ENCODE measurements around the gene SCAMP3.

SCAMP3 gene

DNA sequence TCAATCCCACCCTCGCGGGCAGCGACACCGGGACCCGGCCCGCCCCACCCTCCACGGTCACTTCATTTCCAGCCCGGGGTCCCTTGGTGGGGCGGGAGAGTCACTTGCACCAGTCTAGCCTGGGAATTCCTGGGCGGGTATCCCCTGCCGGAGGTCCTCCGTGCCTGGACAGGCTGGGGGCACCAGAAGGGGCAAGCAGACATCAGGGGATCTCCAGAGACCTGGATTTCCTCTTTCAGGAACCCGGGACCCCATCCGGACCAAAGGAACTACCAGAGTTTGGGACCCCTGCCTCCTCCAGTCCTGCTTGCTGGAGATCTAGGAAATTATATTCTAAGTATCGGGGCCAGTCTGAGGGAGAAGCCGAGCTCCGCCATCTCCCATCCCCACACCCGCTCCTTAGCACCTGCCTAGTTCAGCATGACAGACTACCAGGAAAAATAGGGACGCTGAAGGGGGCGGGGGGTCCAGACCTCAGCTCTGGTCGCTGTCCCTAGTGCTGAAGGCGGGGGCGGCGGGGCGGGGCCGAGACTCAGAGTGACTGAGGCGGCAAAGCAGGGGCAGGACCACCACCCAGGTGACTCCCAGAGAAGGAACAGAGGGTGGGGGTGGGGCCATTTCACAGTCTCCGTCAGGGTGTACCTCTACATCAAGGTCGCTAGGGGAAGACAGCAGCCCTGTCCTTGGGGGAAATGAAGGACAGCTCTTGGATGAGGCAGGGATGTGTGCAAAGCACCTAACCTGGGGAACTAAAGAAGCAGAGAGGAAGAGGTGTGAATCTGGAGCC, 15.9 kb upstream of the SCAMP3 start:
- no peaks in the 10 kb centered on the region for H3K36me3 Mint-ChIP-seq (ENCODE audit: insufficient read depth)
- peaks cover 16 to 18% of the 10 kb centered on the region in 2 donors for H3K4me1 Mint-ChIP-seq (ENCODE audit: low read depth in 2 of 2)
- H3K27ac Mint-ChIP-seq: peak overlapping the region in 1 of 2 donors; percentile 1
- DNase-seq (peak; percentile 64 to 69 (median 68)), ATAC-seq (replicated peaks) (peak; percentile 47)
- H3K4me3 Mint-ChIP-seq: peak overlapping the region; percentile 68 to 78
- H3K27me3 Mint-ChIP-seq: no peaks in the 10 kb centered on the region
- no peaks in the 10 kb centered on the region for H3K9me3 Mint-ChIP-seq

DNA sequence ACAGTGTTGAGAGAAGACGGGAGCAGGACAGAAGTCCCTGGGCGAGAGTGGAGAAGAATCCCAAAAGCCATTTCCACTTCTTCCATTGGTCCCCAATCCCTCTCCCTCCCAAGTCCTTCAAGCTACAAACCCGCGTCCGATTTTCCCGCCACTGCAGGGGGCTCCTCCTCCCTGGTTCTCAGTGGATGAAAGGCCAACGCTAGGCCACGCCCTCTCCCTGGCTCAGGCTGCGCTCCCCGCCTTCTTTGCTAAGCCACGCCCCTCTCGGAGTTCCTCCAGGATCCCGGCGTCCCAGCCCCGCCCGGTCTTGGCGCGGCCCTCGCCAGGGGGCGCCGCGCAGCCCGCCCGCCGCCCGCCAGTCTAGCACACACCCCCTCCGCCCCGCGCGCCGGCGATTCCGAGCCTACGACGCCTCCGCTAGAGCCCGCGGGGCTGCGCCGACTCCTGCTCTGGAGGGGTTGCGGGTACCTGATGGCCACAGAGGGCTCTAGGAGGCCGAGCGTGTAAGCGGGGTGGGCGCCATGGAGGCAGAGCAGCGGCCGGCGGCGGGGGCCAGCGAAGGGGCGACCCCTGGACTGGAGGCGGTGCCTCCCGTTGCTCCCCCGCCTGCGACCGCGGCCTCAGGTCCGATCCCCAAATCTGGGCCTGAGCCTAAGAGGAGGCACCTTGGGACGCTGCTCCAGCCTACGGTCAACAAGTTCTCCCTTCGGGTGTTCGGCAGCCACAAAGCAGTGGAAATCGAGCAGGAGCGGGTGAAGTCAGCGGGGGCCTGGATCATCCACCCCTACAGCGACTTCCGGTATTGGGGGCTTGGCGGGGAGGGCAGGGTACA, 15.1 kb upstream of the SCAMP3 start, which contains the start of gene HCN3:
TSS of gene HCN3 (plus strand) at position 394 of the 832 bp plus-strand sequence. CDS start at position 522, 128 bp downstream.
- peak; percentile 77 to 81 (median 81) for DNase-seq
- Mint-ChIP-seq H3K4me3 (peak within 1 kb of the TSS; percentile 68 to 78), H3K36me3 (ENCODE audit: insufficient read depth) (peaks cover 3% of the 10 kb centered on the region), H3K27me3 (no peaks in the 10 kb centered on the region), H3K4me1 (ENCODE audit: low read depth in 2 of 2) (peaks cover 22 to 24% of the 10 kb centered on the region in 2 donors), H3K9me3 (no peaks in the 10 kb centered on the region), H3K27ac (peak within 1 kb of the TSS; percentile 1 to 19)
- peak; percentile 52 for ATAC-seq (replicated peaks)

DNA sequence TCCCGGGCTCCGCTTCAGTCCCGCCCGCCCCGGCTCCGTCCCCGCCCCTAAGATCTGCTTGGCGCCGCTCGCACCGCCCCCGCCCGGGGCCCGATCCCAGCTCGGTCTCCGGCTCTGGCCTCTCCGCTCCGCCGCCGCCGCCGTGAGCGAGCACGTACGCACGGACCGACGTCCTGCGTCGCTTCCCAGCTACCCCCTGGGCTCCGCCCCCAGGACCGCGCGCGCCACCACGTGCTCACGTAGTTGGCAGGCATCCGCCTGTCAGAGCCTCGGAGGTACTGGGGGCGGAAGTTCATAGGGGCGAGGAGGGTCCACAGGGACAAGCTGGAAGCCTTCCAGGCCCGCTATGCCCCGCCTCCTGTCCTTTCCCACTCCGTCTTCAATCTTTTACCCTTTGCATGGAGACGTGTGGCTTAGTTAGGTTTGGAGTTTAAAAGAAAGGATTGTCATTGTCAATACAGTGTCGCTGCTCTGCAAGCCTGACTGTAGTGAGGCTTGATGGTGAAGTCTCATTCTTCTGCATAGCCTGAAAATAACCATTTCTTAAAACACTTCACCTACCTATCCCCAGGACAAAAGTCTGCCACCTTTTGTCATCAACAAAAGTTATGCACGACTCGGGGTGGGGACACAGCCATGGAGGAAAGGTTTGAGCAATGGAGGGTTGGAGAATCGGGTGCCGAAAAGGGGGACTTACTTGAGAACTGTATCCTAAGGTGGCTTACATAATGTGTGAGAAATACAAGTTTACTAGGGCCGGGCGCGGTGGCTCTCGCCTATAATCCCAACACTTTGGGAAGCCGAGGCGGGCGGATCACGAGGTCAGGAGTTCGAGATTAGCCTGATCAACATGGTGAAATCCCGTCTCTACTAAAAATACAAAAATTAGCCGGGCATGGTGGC, 11.4 kb upstream of the SCAMP3 start, which contains the start of gene CLK2:
TSS of gene CLK2 (minus strand) at position 162 of the 903 bp plus-strand sequence. CDS start 2,527 bp downstream, outside the sequence.
- Mint-ChIP-seq H3K27me3 (no peaks in the 10 kb centered on the region), H3K9me3 (no peaks in the 10 kb centered on the region), H3K36me3 (ENCODE audit: insufficient read depth) (peaks cover 36% of the 10 kb centered on the region), H3K4me3 (peak within 1 kb of the TSS; percentile 79 to 83), H3K27ac (peak within 1 kb of the TSS; percentile 87 to 96), H3K4me1 (ENCODE audit: low read depth in 2 of 2) (peaks cover 27 to 33% of the 10 kb centered on the region in 2 donors)
- DNase-seq: peak; percentile 89 to 92 (median 90)
- peak; percentile 87 for ATAC-seq (replicated peaks)

DNA sequence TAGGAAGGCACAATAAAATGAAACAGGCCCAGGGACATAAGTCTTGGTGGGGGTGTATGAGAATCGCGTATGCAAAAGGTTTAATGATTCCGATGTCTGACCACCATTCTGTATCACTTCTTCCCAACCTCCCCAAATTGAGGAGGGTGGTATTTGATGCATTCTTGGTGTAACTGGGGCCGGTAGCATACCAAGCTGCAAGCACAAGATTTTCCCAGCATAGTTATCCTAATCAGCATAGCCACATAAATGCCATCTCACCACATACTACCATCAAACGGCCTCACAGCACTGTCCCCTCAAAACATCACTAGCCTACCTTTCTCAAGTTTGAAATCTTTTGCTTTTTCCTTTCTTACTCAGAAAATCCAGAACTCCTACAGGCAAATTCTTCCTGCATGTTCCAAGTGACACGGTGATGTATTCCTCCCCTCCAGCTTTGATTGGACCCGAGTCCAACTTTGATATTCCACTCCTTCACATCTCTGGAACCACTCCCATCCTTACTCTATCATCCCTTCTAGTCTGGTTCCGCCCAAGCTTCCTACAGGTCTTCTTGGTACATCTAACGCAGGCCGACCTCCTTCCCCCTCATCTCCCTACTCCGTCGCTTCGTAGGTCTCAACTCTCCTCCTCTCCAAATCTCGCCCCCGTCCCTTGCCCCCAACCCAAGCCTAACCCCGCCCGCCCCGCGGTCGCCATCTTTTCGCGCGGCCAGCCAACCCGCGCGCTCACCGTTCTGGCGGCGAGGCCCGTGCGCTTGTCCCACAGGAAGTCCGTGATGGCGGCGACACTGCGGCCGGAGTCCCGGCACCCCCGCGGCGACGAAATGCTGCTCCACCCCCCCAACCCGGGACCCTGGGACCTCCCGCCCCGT, 10.5 kb upstream of the SCAMP3 start:
- Mint-ChIP-seq H3K27me3 (no peaks in the 10 kb centered on the region), H3K27ac (peak overlapping the region; percentile 87 to 96), H3K4me1 (ENCODE audit: low read depth in 2 of 2) (peaks cover 27 to 33% of the 10 kb centered on the region in 2 donors), H3K4me3 (peak overlapping the region; percentile 79 to 83), H3K36me3 (ENCODE audit: insufficient read depth) (peaks cover 45% of the 10 kb centered on the region), H3K9me3 (no peaks in the 10 kb centered on the region)
- ATAC-seq (replicated peaks): peak; percentile 26
- no peak for DNase-seq

DNA sequence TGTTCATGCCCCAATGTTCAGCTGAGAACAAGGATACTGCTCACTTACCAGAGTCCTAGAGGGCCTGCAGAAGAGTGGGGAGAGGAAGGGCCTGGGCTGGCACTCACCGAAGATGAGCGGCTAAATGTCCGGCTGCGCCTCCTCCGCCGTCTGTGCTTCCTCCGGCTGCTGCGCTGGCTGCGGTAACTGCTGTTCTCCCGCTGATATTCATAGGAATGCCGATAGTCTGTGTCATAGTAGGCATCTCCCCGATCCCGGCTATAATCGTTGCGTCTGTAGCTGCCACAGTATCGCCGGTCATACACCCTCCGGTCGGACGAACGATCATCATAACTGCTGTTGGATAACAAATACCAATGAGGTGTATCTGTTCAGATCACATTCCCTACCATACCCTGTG, 7.2 kb upstream of the SCAMP3 start:
- no peak for DNase-seq
- no peak for ATAC-seq (replicated peaks)
- peaks cover 17 to 23% of the 10 kb centered on the region in 2 donors for H3K4me1 Mint-ChIP-seq (ENCODE audit: low read depth in 2 of 2)
- H3K36me3 Mint-ChIP-seq (ENCODE audit: insufficient read depth): peaks cover 57% of the 10 kb centered on the region
- no peak overlapping the region for H3K4me3 Mint-ChIP-seq
- H3K27ac Mint-ChIP-seq: no peak overlapping the region
- no peaks in the 10 kb centered on the region for H3K9me3 Mint-ChIP-seq
- no peaks in the 10 kb centered on the region for H3K27me3 Mint-ChIP-seq

DNA sequence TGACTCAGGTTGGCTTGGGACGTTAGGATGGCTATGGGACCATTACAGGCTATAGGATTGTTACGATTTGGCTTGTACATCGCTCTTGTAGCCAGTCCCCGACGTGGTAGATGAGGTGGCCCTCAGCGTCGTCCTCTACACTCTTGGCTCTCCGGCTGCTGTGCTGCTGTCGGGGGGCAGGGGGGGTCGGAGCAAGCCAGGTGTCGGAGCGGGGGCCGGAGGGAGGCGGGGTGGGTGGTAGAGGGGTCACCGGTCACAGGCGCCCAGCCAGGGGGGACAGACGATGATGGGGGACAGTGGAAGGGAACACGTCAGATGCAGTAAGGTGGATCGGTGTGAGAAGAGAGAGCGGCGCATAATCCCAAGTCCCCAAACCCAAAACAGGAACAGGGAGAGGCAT, 6.5 kb upstream of the SCAMP3 start:
- no peak overlapping the region for H3K4me3 Mint-ChIP-seq
- H3K27ac Mint-ChIP-seq: no peak overlapping the region
- H3K36me3 Mint-ChIP-seq (ENCODE audit: insufficient read depth): peaks cover 61% of the 10 kb centered on the region
- H3K27me3 Mint-ChIP-seq: no peaks in the 10 kb centered on the region
- ATAC-seq (replicated peaks): no peak
- H3K4me1 Mint-ChIP-seq (ENCODE audit: low read depth in 2 of 2): peaks cover 15 to 21% of the 10 kb centered on the region in 2 donors
- no peaks in the 10 kb centered on the region for H3K9me3 Mint-ChIP-seq
- DNase-seq: no peak

DNA sequence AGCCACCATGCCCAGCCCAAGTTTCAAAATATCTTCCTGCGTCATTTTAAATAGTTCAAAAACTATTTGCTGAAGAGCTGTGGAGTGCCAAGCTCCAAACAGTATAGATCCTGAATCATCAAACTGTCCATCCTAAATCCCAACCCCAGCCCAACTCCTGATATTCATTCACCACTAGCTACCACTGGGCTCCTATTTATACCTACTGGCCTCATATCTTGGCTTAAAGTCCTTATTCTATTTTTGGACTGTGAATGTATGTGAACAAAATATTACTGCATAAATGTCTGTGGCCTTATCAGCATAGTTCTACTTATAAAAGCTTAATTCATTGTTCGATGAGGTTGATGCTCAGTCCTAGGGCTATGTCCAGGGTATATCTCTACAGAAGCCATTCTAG, 5.2 kb upstream of the SCAMP3 start:
- Mint-ChIP-seq H3K27ac (peak overlapping the region in 1 of 2 donors; percentile 10), H3K4me1 (ENCODE audit: low read depth in 2 of 2) (peaks cover 7 to 12% of the 10 kb centered on the region in 2 donors), H3K36me3 (ENCODE audit: insufficient read depth) (peaks cover 59% of the 10 kb centered on the region), H3K9me3 (no peaks in the 10 kb centered on the region), H3K4me3 (no peak overlapping the region), H3K27me3 (no peaks in the 10 kb centered on the region)
- no peak for DNase-seq
- no peak for ATAC-seq (replicated peaks)

DNA sequence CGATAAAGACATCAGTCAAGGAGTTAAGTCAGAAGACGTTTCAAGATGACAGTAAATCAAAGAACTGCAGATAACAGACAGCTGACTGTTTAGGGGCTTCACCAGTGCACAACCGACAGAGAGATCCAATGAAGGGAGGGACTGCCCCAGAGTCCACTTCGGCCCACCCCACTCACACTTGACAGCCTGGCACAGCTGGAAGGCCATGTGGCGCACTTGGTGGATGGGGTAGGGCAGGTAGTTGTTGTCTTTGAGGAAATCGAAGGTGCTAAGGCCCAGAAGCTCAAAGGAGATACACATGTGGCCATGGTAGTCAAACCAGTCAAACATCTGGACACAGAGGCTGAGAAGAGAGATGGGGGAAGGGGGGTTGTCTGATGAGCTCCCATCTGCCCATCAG, 4.4 kb upstream of the SCAMP3 start:
- Mint-ChIP-seq H3K36me3 (ENCODE audit: insufficient read depth) (peaks cover 60% of the 10 kb centered on the region), H3K4me3 (no peak overlapping the region), H3K27ac (no peak overlapping the region), H3K27me3 (no peaks in the 10 kb centered on the region), H3K9me3 (no peaks in the 10 kb centered on the region), H3K4me1 (ENCODE audit: low read depth in 2 of 2) (peaks cover 11 to 16% of the 10 kb centered on the region in 2 donors)
- DNase-seq: no peak
- no peak for ATAC-seq (replicated peaks)

DNA sequence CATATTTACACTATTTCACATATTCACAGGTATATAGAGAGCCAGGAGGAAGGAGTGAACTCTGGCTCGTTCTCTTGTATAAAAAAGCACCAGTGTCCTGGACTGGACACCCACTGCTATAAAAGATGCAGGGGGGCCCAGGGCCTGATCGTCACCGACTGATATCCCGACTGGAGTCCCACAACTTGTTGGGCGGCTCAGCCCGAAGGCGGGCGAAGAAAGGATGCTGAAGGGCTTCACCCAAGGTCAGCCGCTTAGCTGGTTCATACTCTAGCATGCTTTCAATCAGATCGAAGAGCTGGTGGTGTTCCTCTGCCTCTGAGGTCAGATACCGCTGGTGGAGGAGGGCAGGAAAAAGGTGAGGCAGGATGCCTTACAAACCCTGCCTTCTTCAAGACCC, 907 bp upstream of the SCAMP3 start:
- H3K4me1 Mint-ChIP-seq (ENCODE audit: low read depth in 2 of 2): peaks cover 20 to 25% of the 10 kb centered on the region in 2 donors
- H3K9me3 Mint-ChIP-seq: no peaks in the 10 kb centered on the region
- ATAC-seq (replicated peaks): no peak
- H3K36me3 Mint-ChIP-seq (ENCODE audit: insufficient read depth): peaks cover 53% of the 10 kb centered on the region
- H3K27ac Mint-ChIP-seq: peak overlapping the region; percentile 95 to 97
- DNase-seq: no peak
- H3K27me3 Mint-ChIP-seq: no peaks in the 10 kb centered on the region
- peak overlapping the region; percentile 93 to 97 for H3K4me3 Mint-ChIP-seq

DNA sequence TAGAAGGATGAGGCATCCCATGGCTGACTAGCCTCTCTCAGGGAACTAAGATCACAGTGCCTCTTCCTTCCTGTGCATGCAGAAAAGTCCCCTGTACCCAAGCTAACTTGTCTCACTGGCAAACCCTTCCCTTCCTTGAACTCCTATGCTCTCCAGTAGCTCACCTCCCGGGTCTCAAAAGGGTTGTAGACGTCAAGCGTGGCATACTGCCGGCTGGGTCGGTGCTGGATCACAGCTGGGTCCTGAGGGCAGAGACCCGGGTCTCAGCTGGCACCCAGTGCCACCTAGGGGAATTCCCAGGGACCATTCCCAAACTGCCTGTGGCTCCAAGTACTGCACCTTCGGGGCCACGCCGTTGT, 688 bp downstream of the SCAMP3 start:
- Mint-ChIP-seq H3K27me3 (no peaks in the 10 kb centered on the region), H3K27ac (peak overlapping the region; percentile 95 to 97), H3K4me3 (peak overlapping the region; percentile 93 to 97), H3K36me3 (ENCODE audit: insufficient read depth) (peaks cover 52% of the 10 kb centered on the region), H3K9me3 (no peaks in the 10 kb centered on the region), H3K4me1 (ENCODE audit: low read depth in 2 of 2) (peaks cover 24 to 35% of the 10 kb centered on the region in 2 donors)
- DNase-seq (no peak), ATAC-seq (replicated peaks) (no peak)

DNA sequence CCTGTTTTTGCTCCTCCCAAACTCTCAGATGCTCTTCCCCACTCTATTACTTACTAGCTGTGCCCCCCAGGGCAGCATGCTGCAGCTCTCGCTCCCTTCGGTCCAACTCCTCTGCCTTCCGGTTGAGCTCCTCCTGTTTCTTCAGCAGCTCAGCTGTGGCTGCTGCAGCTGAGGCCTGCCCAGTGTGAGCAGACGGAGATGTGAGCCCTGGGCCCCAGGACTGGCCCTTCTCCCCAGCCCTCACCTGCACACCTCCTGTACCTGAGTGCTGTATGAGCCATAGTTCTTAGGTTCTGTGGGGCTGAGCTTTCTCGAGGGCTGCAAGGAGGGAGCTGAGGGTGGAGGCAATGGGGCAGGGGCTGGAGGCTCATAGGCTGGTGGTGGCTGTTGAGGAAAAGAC, 1.9 kb downstream of the SCAMP3 start:
- Mint-ChIP-seq H3K27ac (peak overlapping the region; percentile 87 to 97), H3K36me3 (ENCODE audit: insufficient read depth) (peaks cover 48% of the 10 kb centered on the region), H3K27me3 (no peaks in the 10 kb centered on the region), H3K4me3 (peak overlapping the region in 1 of 2 donors; percentile 93), H3K9me3 (no peaks in the 10 kb centered on the region), H3K4me1 (ENCODE audit: low read depth in 2 of 2) (peaks cover 35 to 44% of the 10 kb centered on the region in 2 donors)
- no peak for ATAC-seq (replicated peaks)
- no peak for DNase-seq

Data from effector memory CD8-positive, alpha-beta T cell (primary cell).